Measurements from ENCODE around the gene ZW10.

DNA sequence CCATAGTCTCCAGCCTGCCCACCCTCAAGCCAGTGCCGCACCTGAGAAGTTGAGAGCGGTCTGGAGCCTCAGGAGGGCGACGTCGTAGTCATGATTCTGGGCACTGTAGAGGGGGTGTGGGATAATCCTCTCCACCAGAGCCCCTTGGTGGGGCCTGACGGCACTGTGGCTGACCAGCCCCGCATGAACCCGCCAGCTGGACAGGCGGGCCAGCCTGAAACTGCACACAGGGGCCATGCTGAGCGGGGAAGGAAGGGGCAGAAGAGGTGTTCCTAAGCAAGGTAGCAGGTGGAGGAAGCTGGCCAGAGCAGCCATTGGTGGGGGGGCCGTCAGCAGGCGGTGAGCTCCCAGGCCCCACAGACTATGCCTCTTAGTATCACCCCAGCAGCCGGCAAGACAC is 80.5 kb downstream of the ZW10 start:
- TF ChIP-seq, protein P1, sequence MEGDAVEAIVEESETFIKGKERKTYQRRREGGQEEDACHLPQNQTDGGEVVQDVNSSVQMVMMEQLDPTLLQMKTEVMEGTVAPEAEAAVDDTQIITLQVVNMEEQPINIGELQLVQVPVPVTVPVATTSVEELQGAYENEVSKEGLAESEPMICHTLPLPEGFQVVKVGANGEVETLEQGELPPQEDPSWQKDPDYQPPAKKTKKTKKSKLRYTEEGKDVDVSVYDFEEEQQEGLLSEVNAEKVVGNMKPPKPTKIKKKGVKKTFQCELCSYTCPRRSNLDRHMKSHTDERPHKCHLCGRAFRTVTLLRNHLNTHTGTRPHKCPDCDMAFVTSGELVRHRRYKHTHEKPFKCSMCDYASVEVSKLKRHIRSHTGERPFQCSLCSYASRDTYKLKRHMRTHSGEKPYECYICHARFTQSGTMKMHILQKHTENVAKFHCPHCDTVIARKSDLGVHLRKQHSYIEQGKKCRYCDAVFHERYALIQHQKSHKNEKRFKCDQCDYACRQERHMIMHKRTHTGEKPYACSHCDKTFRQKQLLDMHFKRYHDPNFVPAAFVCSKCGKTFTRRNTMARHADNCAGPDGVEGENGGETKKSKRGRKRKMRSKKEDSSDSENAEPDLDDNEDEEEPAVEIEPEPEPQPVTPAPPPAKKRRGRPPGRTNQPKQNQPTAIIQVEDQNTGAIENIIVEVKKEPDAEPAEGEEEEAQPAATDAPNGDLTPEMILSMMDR (IDR thresholded peaks at IDR 0.05; ENCODE audit: insufficient read depth, low read length) = no peak
- TF ChIP-seq, protein P2, sequence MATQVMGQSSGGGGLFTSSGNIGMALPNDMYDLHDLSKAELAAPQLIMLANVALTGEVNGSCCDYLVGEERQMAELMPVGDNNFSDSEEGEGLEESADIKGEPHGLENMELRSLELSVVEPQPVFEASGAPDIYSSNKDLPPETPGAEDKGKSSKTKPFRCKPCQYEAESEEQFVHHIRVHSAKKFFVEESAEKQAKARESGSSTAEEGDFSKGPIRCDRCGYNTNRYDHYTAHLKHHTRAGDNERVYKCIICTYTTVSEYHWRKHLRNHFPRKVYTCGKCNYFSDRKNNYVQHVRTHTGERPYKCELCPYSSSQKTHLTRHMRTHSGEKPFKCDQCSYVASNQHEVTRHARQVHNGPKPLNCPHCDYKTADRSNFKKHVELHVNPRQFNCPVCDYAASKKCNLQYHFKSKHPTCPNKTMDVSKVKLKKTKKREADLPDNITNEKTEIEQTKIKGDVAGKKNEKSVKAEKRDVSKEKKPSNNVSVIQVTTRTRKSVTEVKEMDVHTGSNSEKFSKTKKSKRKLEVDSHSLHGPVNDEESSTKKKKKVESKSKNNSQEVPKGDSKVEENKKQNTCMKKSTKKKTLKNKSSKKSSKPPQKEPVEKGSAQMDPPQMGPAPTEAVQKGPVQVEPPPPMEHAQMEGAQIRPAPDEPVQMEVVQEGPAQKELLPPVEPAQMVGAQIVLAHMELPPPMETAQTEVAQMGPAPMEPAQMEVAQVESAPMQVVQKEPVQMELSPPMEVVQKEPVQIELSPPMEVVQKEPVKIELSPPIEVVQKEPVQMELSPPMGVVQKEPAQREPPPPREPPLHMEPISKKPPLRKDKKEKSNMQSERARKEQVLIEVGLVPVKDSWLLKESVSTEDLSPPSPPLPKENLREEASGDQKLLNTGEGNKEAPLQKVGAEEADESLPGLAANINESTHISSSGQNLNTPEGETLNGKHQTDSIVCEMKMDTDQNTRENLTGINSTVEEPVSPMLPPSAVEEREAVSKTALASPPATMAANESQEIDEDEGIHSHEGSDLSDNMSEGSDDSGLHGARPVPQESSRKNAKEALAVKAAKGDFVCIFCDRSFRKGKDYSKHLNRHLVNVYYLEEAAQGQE (IDR thresholded peaks at IDR 0.05; ENCODE audit: insufficient replicate concordance, low read depth) = no peak
- TF ChIP-seq GABPA (IDR thresholded peaks at IDR 0.05; ENCODE audit: low read depth) (no peak), SPI1 (IDR thresholded peaks at IDR 0.05; ENCODE audit: borderline replicate concordance, low read depth) (no peak)
